ENCODE measurements around the gene SYF2. TPM values are rescaled to one million over a fixed set of nuclear protein-coding genes. Genes with fewer than 3 reads are reported as not detected.

The SYF2 gene
- total and polyA plus RNA-seq, 2 of the 4 experiments (the other 2 are of a cell fraction): 8.6 to 19.5 TPM

GRCh38 chr1:25222606-25223005, 9.7 kb downstream of the SYF2 start:
- intact Hi-C loops (cut with micrococcal nuclease): loop anchor here (10.0 kb wide), 1 partner anchor 578 kb away; the partner anchor contains the start of gene SRRM1
- TF ChIP-seq CEBPB (IDR thresholded peaks at IDR 0.05; ENCODE audit: low read depth, low read length) (no peak), ELK1 (IDR thresholded peaks at IDR 0.05; ENCODE audit: borderline replicate concordance, low read depth, low read length) (no peak), CHD1 (IDR thresholded peaks at IDR 0.05; ENCODE audit: low read depth, low read length) (no peak), SMC3 (IDR thresholded peaks at IDR 0.05; ENCODE audit: low read depth, low read length) (no peak), MAZ (IDR thresholded peaks at IDR 0.05; ENCODE audit: borderline replicate concordance, low read depth, low read length) (no peak), CTCF (conservative IDR thresholded peaks at IDR 0.05; ENCODE audit: low read depth, low read length) (no peak), RCOR1 (IDR thresholded peaks at IDR 0.05; ENCODE audit: insufficient replicate concordance, low read length) (no peak), USF2 (IDR thresholded peaks at IDR 0.05; ENCODE audit: low read depth, low read length) (no peak), RAD21 (IDR thresholded peaks at IDR 0.05; ENCODE audit: low read length) (no peak), BHLHE40 (IDR thresholded peaks at IDR 0.05; ENCODE audit: low read depth, low read length) (no peak), NFE2L2 (IDR thresholded peaks at IDR 0.05; ENCODE audit: low read depth, low read length) (no peak), MXI1 (IDR thresholded peaks at IDR 0.05; ENCODE audit: borderline replicate concordance, low read depth, low read length) (no peak), MAFK (IDR thresholded peaks at IDR 0.05; ENCODE audit: low read depth, low read length) (no peak), FOS (IDR thresholded peaks at IDR 0.05; ENCODE audit: low read depth, low read length) (no peak), RFX5 (IDR thresholded peaks at IDR 0.05; ENCODE audit: low read depth, low read length) (no peak), POLR2A (IDR thresholded peaks at IDR 0.05; ENCODE audit: low read depth, low read length) (no peak)
- WGBS, 2 experiments (ENCODE audit: extremely low coverage in 2 of 2, insufficient read length in 1 of 2): 100% methylated on average over 1 of the region's 4 CpGs; no CpG with 5 or more reads in 1 of the 2 experiments
- Histone ChIP-seq H2AFZ (replicated peaks; ENCODE audit: low read length, poor library complexity) (no peak overlapping the region), H3K27me3 (ENCODE audit: control insufficient read depth, insufficient read depth, low read length) (no peaks in the 10 kb centered on the region), H2BK15ac (ENCODE audit: low read depth, low read length) (no peak overlapping the region), H3K9ac (ENCODE audit: low read depth, low read length) (no peak overlapping the region), H3K4me1 (ENCODE audit: control insufficient read depth, insufficient read depth, low read length) (no peaks in the 10 kb centered on the region), H3K4me2 (ENCODE audit: low read depth, low read length) (no peak overlapping the region), H3K9me3 (ENCODE audit: control insufficient read depth, insufficient read depth, low read length) (no peaks in the 10 kb centered on the region), H2BK5ac (ENCODE audit: low read depth, low read length, poor library complexity, severe bottlenecking) (no peak overlapping the region), H2AK5ac (ENCODE audit: low read depth, low read length) (no peak overlapping the region), H3K36me3 (ENCODE audit: control insufficient read depth, insufficient read depth, low read length) (peaks cover 36% of the 10 kb centered on the region), H2BK120ac (ENCODE audit: low read depth, low read length) (no peak overlapping the region), H3K4me3 (ENCODE audit: insufficient read depth, low read depth, low read length) (no peak overlapping the region), H4K20me1 (ENCODE audit: insufficient read depth, low read length) (no peaks in the 10 kb centered on the region), H4K5ac (ENCODE audit: low read depth, low read length) (no peak overlapping the region), H3K27ac (ENCODE audit: insufficient read depth, low read length) (no peak overlapping the region), H4K8ac (ENCODE audit: low read depth in 2 of 2, low read length in 2 of 2) (no peak overlapping the region), H2BK20ac (ENCODE audit: low read depth, low read length) (no peak overlapping the region), H3K56ac (ENCODE audit: extremely low read depth, insufficient read depth, low read length) (no peak overlapping the region), H2AK9ac (replicated peaks; ENCODE audit: low read depth, low read length, poor library complexity) (no peak overlapping the region), H3K23ac (ENCODE audit: low read depth, low read length) (no peak overlapping the region), H3K14ac (replicated peaks; ENCODE audit: low read depth, low read length) (no peak overlapping the region), H3K9me1 (ENCODE audit: insufficient read depth, low read length) (no peaks in the 10 kb centered on the region), H3K18ac (ENCODE audit: low read depth, low read length) (no peak overlapping the region), H3K79me1 (ENCODE audit: low read depth in 1 of 2, low read length in 2 of 2) (peaks cover 0 to 7% of the 10 kb centered on the region in 2 experiments; a peak in 1 of 4 replicates), H3K4ac (ENCODE audit: low read depth, low read length) (no peak overlapping the region), H4K91ac (ENCODE audit: insufficient read depth, low read depth, low read length) (no peak overlapping the region)
- POLR2A ChIA-PET (ENCODE audit: unreplicated experiment): no interaction called here
- CTCF ChIA-PET: no interaction called here
- in situ Hi-C loops (cut with MboI; ENCODE audit: low sequenced_read_pairs): no loop called here
- dilution Hi-C loops (cut with HindIII; ENCODE audit: low sequenced_read_pairs, unreplicated experiment): loop anchor here (25.0 kb wide), 1 partner anchor 560 kb away; no protein-coding TSS in a partner anchor
- ATAC-seq (ENCODE audit: low read depth) (no peak), DNase-seq (no peak)
- BruUV-seq (replicated peaks): no TSS peak
